A549 (cell line): ENCODE data around the gene PLAC1.

ENCODE experiments used
- BCL3 ChIP-seq: fragments of >200 bp; sonication (Bioruptor Twin); formaldehyde crosslinking; IDR thresholded peaks from 3 replicates; pipeline ENCODE4 v1.6.1; 2016
- CBX8 ChIP-seq: fragments of 200-600 bp; sonication (generic); IDR thresholded peaks from 2 replicates; pipeline ENCODE4 v1.6.1; 2016
- CTCF ChIP-seq: fragments of >200 bp; sonication (Bioruptor Twin); formaldehyde crosslinking; IDR thresholded peaks from 3 replicates; pipeline ENCODE4 v1.5.1; 2016
- EHF ChIP-seq: fragments of 250-450 bp; sonication (Bioruptor Pico); IDR thresholded peaks from 2 replicates; pipeline ENCODE4 v1.5.0; 2020; ENCODE audit warnings: mild to moderate bottlenecking
- ELK1 ChIP-seq: fragments of 150-350 bp; IDR thresholded peaks from 2 replicates; pipeline ENCODE4 v1.6.1; 2014; ENCODE audit warnings: low read depth, mild to moderate bottlenecking, low read length
- MAFK ChIP-seq: fragments of 450-650 bp; IDR thresholded peaks from 2 replicates; pipeline ENCODE4 v1.6.1; 2014; ENCODE audit not compliant: partially characterized antibody
- MYC ChIP-seq: IDR thresholded peaks from 2 replicates; pipeline ENCODE4 v1.6.1; 2012; ENCODE audit warnings: mild to moderate bottlenecking, inconsistent platforms, low read length, improper control_type of control experiment, borderline replicate concordance
- POLR2A ChIP-seq: IDR thresholded peaks from 2 replicates; pipeline ENCODE4 v1.6.1; 2012; ENCODE audit warnings: mild to moderate bottlenecking, low read length
- RCOR1 ChIP-seq: fragments of 150-350 bp; IDR thresholded peaks from 2 replicates; pipeline ENCODE4 v1.6.1; 2014; ENCODE audit warnings: antibody characterized with exemption, low read length, low read depth
- REST ChIP-seq: fragments of 200-600 bp; sonication (generic); IDR thresholded peaks from 2 replicates; pipeline ENCODE4 v1.6.1; 2016; ENCODE audit warnings: antibody characterized with exemption, mild to moderate bottlenecking, moderate library complexity
- RFX5 ChIP-seq: fragments of 450-650 bp; IDR thresholded peaks from 2 replicates; pipeline ENCODE4 v1.7.1; 2014; ENCODE audit warnings: antibody characterized with exemption, mild to moderate bottlenecking, moderate library complexity
- SMC3 ChIP-seq: fragments of >200 bp; sonication (Bioruptor Twin); formaldehyde crosslinking; IDR thresholded peaks from 3 replicates; pipeline ENCODE4 v1.6.1; 2018; ENCODE audit warnings: inconsistent platforms
- TFCP2L1 ChIP-seq: fragments of 250-450 bp; sonication (Bioruptor Pico); IDR thresholded peaks from 2 replicates; pipeline ENCODE4 v1.5.0; 2021; ENCODE audit warnings: mild to moderate bottlenecking
- ZFP36 ChIP-seq: fragments of 450-650 bp; IDR thresholded peaks from 2 replicates; pipeline ENCODE4 v1.6.1; 2014; ENCODE audit warnings: borderline replicate concordance; ENCODE audit not compliant: partially characterized antibody

GRCh38 chrX:134542485-134542884, 115.8 kb downstream of the PLAC1 start:
- TF ChIP-seq SMC3 (no peak; the same call in 2 of the 3 replicates), RFX5 (no peak), POLR2A (no peak), EHF (CRISPR knock-in tag) (no peak), ZFP36 (no peak), CTCF (no peak), BCL3 (no peak), TFCP2L1 (CRISPR knock-in tag) (no peak), MAFK (no peak), RCOR1 (no peak), MYC (no peak), CBX8 (no peak), REST (no peak), ELK1 (no peak)
